Sigmoid colon (tissue), 4 donors: ENCODE data around the gene TCTA.

ENCODE experiments used
- CTCF ChIP-seq, 4 experiments: fragments of 450-650 bp in 3 of 4; fragments of 200-600 bp in 1 of 4; IDR thresholded peaks; one replicate each; pipeline ENCODE4 v1.5.1; 2016 to 2019; ENCODE audit warnings: antibody characterized with exemption in 4 of 4, mild to moderate bottlenecking in 3 of 4, moderate library complexity in 2 of 4
- POLR2A ChIP-seq, 2 donors: fragments of 450-650 bp; IDR thresholded peaks; one replicate each; pipeline ENCODE4 v1.6.1; 2016; ENCODE audit warnings: antibody characterized with exemption in 2 of 2, mild to moderate bottlenecking in 2 of 2, moderate library complexity in 2 of 2
- POLR2AphosphoS5 ChIP-seq, 4 donors: sonication (generic); formaldehyde crosslinking; IDR thresholded peaks; one replicate each; pipeline ENCODE4 v1.6.1; 2017; ENCODE audit warnings: antibody characterized with exemption in 4 of 4

DNA sequence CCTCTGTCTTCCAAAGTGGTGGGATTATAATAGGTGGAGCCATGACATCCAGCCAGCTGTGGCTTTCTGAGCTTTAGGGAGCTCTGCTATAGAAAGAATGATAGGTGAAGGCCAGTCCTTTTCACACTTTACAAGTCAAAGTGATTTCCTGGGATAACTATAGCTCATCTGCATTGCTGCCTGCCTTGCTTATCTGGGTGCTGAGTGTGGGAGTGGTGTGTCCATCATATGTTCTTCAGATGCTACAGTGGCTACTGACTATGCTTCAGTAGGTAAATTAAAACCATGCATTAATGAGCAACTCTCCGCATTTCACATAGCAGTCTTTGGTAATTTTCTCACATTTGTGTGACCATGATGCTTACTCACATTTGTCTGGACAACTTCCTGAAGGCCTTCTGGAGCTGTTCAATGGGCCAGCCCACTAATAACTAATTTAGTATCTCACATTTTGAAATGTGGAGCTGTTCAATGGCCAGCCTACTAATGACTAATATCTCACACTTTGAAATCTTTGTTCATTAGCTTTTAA is 23.9 kb upstream of the TCTA start:
- TF ChIP-seq CTCF (IDR thresholded peaks at IDR 0.05) (no peak), POLR2A (IDR thresholded peaks at IDR 0.05) (no peak), POLR2AphosphoS5 (IDR thresholded peaks at IDR 0.05) (no peak)
